Peyer's patch (tissue), 4 donors: ENCODE measurements around the gene MDC1. TPM values are rescaled to one million over a fixed set of nuclear protein-coding genes. Genes with fewer than 3 reads are reported as not detected.

Experiments
- DNase-seq, 3 donors: peaks; one replicate each; pipeline ENCODE4 v3.0.0-alpha.2; 2017 to 2019
- H3K27ac ChIP-seq, 4 donors: fragments of 200-600 bp; sonication (generic); one replicate each; pipeline ENCODE4 v1.5.1; 2016 to 2019
- H3K27me3 ChIP-seq, 2 donors: fragments of 200-600 bp; sonication (generic); one replicate each; pipeline ENCODE4 v1.5.1; 2019
- H3K36me3 ChIP-seq, 3 donors: fragments of 200-600 bp; sonication (generic); one replicate each; pipeline ENCODE4 v1.5.1; 2016 to 2019
- H3K4me1 ChIP-seq, 4 donors: fragments of 200-600 bp; sonication (generic); one replicate each; pipeline ENCODE4 v1.5.1; 2016 to 2019
- H3K4me3 ChIP-seq, 4 donors: fragments of 200-600 bp; sonication (generic); 1 replicate in 3 of 4; 2 replicates in 1 of 4; pipeline ENCODE4 v1.5.1; 2016 to 2019; ENCODE audit warnings: mild to moderate bottlenecking in 1 of 4
- H3K9me3 ChIP-seq, 4 donors: fragments of 200-600 bp; sonication (generic); one replicate each; pipeline ENCODE4 v1.5.1; 2016 to 2019; ENCODE audit warnings: mild to moderate bottlenecking in 1 of 4
- CTCF ChIP-seq, 6 experiments: fragments of 450-650 bp in 4 of 6; fragments of 200-600 bp in 2 of 6; sonication (generic) in 1 of 6; IDR thresholded peaks; one replicate each; pipeline ENCODE4 v1.5.1; 2017 to 2019; ENCODE audit warnings: antibody characterized with exemption in 6 of 6, mild to moderate bottlenecking in 3 of 6, moderate library complexity in 1 of 6
- POLR2A ChIP-seq, 2 donors: fragments of 450-650 bp; IDR thresholded peaks; one replicate each; pipeline ENCODE4 v1.5.1; 2017; ENCODE audit warnings: antibody characterized with exemption in 2 of 2, mild to moderate bottlenecking in 2 of 2, moderate library complexity in 2 of 2
- total RNA-seq, 4 donors: library from RNA; depleted of rRNA; stranded (reverse); fragments of >200 nt; gene quantifications; one replicate each; pipeline ENCODE4 v1.1.0, GENCODE V29; 2016

Gene MDC1
- total RNA-seq, 4 donors from 2014 or later = 7.5 to 51.2 (median 19.4) TPM

- H3K36me3 ChIP-seq = peaks cover 0 to 71% (median 0%) of the 10 kb centered on the region in 3 donors
- peak overlapping the region in 1 of 4 donors; percentile 50 for H3K27ac ChIP-seq
Observed at GRCh38 chr6:30735668-30736314, 18.7 kb upstream of the MDC1 start.

GRCh38 chr6:30732237-30732943 lies 15.3 kb upstream of the MDC1 start:
- Histone ChIP-seq H3K9me3 (no peaks in the 10 kb centered on the region), H3K27ac (no peak overlapping the region), H3K27me3 (no peaks in the 10 kb centered on the region), H3K4me1 (peaks cover 5 to 22% (median 14%) of the 10 kb centered on the region in 4 donors), H3K4me3 (no peak overlapping the region), H3K36me3 (peaks cover 0 to 75% (median 0%) of the 10 kb centered on the region in 3 donors)
- TF ChIP-seq POLR2A (IDR thresholded peaks at IDR 0.05) (no peak), CTCF (IDR thresholded peaks at IDR 0.05) (no peak)
- DNase-seq = no peak

More at GRCh38 chr6:30735668-30736314, 18.7 kb upstream of the MDC1 start:
- Histone ChIP-seq H3K27me3 (no peaks in the 10 kb centered on the region), H3K4me1 (peaks cover 0 to 35% (median 23%) of the 10 kb centered on the region in 4 donors), H3K4me3 (no peak overlapping the region), H3K9me3 (no peaks in the 10 kb centered on the region)
- TF ChIP-seq CTCF (IDR thresholded peaks at IDR 0.05) = no peak
- no peak for TF ChIP-seq POLR2A (IDR thresholded peaks at IDR 0.05)
- DNase-seq = no peak

GRCh38 chr6:30730601-30731435 lies 13.7 kb upstream of the MDC1 start:
- Histone ChIP-seq H3K4me1 (peaks cover 5 to 15% (median 10%) of the 10 kb centered on the region in 4 donors), H3K9me3 (no peaks in the 10 kb centered on the region), H3K4me3 (peak overlapping the region in 2 of 4 donors; percentile 4 to 12), H3K27ac (peak overlapping the region; percentile 3 to 60 (median 24)), H3K36me3 (peaks cover 0 to 83% (median 0%) of the 10 kb centered on the region in 3 donors), H3K27me3 (no peaks in the 10 kb centered on the region)
- TF ChIP-seq POLR2A (IDR thresholded peaks at IDR 0.05) (no peak), CTCF (IDR thresholded peaks at IDR 0.05) (peak; percentile 66 to 93 (median 82))
- DNase-seq = peak; percentile 86 to 95 (median 91)

GRCh38 chr6:30727920-30728553 lies 11.0 kb upstream of the MDC1 start:
- Histone ChIP-seq H3K27ac (no peak overlapping the region), H3K27me3 (no peaks in the 10 kb centered on the region), H3K4me1 (peaks cover 3 to 27% (median 7%) of the 10 kb centered on the region in 4 donors), H3K4me3 (no peak overlapping the region), H3K9me3 (no peaks in the 10 kb centered on the region), H3K36me3 (peaks cover 0 to 89% (median 0%) of the 10 kb centered on the region in 3 donors)
- TF ChIP-seq POLR2A (IDR thresholded peaks at IDR 0.05) = no peak
- DNase-seq = no peak

- Histone ChIP-seq H3K4me1 (peaks cover 3 to 40% (median 10%) of the 10 kb centered on the region in 4 donors), H3K27me3 (no peaks in the 10 kb centered on the region), H3K27ac (peak overlapping the region in 1 of 4 donors; percentile 1), H3K9me3 (no peaks in the 10 kb centered on the region), H3K36me3 (peaks cover 0 to 81% (median 0%) of the 10 kb centered on the region in 3 donors), H3K4me3 (no peak overlapping the region)
- DNase-seq = no peak
- TF ChIP-seq CTCF (IDR thresholded peaks at IDR 0.05) (no peak), POLR2A (IDR thresholded peaks at IDR 0.05) (no peak)
Observed at GRCh38 chr6:30726506-30727413, 9.7 kb upstream of the MDC1 start.
